Left ventricle myocardium inferior (tissue), 1 donor: ENCODE results near the gene PTN. TPM values are rescaled to one million over a fixed set of nuclear protein-coding genes. Genes with fewer than 3 reads are reported as not detected.

Source experiments
- DNase-seq: peaks from one replicate; pipeline ENCODE4 v3.0.0-alpha.2; 2020
- H3K27ac ChIP-seq: fragments of 200-600 bp; replicated peaks from 2 replicates; pipeline ENCODE4 v1.8.0; 2021
- H3K27me3 ChIP-seq: fragments of 200-600 bp; 2 replicates; pipeline ENCODE4 v1.8.0; 2021; ENCODE audit warnings: low read depth
- H3K36me3 ChIP-seq: fragments of 200-600 bp; 2 replicates; pipeline ENCODE4 v1.8.0; 2021
- H3K4me1 ChIP-seq: fragments of 200-600 bp; 2 replicates; pipeline ENCODE4 v1.8.0; 2021
- H3K4me3 ChIP-seq: fragments of 200-600 bp; 2 replicates; pipeline ENCODE4 v1.8.0; 2021; ENCODE audit warnings: mild to moderate bottlenecking, moderate library complexity
- H3K9me3 ChIP-seq: fragments of 200-600 bp; replicated peaks from 2 replicates; pipeline ENCODE4 v1.8.0; 2021
- CTCF ChIP-seq: fragments of 200-600 bp; IDR thresholded peaks from 2 replicates; pipeline ENCODE4 v1.8.0; 2021; ENCODE audit warnings: antibody characterized with exemption, mild to moderate bottlenecking, borderline replicate concordance
- intact Hi-C: fragments of 100-400 bp; cut with micrococcal nuclease; formaldehyde crosslinking; loops from one replicate; pipeline ENCODE4 v1.11.0; 2022
- total RNA-seq: library from RNA; stranded (reverse); fragmentation: NEBNext Ultra II Directional; extraction: Animal tissue kit (Norgen Biotek cat#: 25700); gene quantifications from one replicate; pipeline ENCODE4 v1.2.1, GENCODE V29; 2021
- donor health status: DM: no; HTN: yes; CAD: no; lungs with severe emphysema.

PTN gene
- total RNA-seq, 1 donor from 2014 or later = 11.2 TPM

- Histone ChIP-seq H3K27ac (no peak overlapping the region), H3K36me3 (no peaks in the 10 kb centered on the region), H3K4me3 (no peak overlapping the region), H3K27me3 (no peaks in the 10 kb centered on the region), H3K4me1 (no peaks in the 10 kb centered on the region), H3K9me3 (peaks cover 3% of the 10 kb centered on the region)
- no peak for DNase-seq
- no peak for TF ChIP-seq CTCF
- intact Hi-C loops = no loop called here
Observed at GRCh38 chr7:137328373-137329120, 15.0 kb downstream of the PTN start.

DNA sequence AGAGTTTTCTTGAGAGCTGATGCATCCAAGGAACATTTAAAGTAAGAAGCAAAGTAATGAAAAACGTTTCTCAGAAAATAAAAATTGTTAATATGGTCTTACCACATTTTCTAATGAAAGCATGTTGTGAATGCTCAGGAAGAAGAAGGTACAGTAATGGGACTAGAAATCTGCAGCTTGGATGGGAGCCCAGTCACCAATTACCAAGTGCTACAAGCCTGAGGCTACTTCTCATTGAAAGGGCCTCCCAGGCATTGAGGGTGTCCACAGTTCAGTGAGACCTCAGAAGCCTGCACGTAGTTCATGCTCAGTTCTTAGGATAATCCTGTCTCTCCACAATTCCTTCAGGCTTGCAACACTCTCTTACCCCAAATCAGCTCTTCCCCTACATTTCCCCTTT lies 17.6 kb downstream of the PTN start:
- Histone ChIP-seq H3K4me3 (no peak overlapping the region), H3K27me3 (no peaks in the 10 kb centered on the region), H3K4me1 (no peaks in the 10 kb centered on the region), H3K9me3 (peaks cover 8% of the 10 kb centered on the region), H3K27ac (no peak overlapping the region), H3K36me3 (no peaks in the 10 kb centered on the region)
- intact Hi-C loops = no loop called here
- no peak for DNase-seq
- no peak for TF ChIP-seq CTCF

DNA sequence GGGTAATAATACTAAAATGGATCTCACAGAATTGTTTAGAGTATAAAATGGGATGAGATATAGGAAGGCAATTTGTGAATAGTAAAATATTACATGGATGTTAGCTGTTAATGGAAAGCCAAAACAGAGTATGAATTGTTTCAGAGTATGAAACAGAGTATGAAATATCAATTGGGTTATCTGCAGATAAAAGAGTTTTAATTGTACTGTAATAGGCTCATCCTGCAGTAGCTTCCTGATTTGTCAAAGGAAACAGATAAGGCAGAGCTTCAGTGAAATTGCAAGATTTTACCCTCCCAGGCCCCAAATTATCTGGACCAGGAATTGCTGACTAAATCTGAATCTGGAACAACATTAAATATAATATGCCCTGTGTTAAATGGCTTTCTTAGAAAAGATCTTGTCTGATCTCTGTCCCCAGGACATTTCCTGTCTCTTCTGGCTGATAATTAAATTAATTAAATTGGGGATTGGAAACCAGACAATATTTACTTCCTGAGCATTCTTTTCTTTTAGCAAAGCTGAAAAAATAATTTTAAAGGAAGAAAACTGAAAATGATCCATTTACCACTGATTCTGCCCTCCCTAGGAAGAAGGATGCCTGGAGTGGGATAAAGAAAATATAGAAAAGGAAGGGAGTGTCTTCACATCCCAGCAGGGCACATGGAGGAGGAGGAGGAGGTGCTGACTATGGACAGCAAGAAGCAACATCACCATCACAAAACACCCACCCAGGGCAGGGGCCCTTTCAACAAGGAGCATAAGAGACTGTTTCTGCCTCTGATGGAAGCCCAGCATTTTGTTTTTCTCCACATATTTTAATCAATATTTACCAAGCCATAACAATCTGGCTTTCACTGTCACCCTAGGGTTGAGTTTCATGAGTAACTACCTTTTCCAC lies 18.5 kb downstream of the PTN start:
- Histone ChIP-seq H3K36me3 (no peaks in the 10 kb centered on the region), H3K9me3 (peaks cover 8% of the 10 kb centered on the region), H3K27me3 (no peaks in the 10 kb centered on the region), H3K27ac (no peak overlapping the region), H3K4me3 (no peak overlapping the region), H3K4me1 (no peaks in the 10 kb centered on the region)
- intact Hi-C loops = no loop called here
- TF ChIP-seq CTCF = no peak
- DNase-seq = no peak

- no peak for DNase-seq
- intact Hi-C loops = no loop called here
- no peaks in the 10 kb centered on the region for H3K27me3 ChIP-seq
- no peaks in the 10 kb centered on the region for H3K4me1 ChIP-seq
- no peaks in the 10 kb centered on the region for H3K36me3 ChIP-seq
- no peaks in the 10 kb centered on the region for H3K9me3 ChIP-seq
- TF ChIP-seq CTCF = no peak
- no peak overlapping the region for H3K4me3 ChIP-seq
- H3K27ac ChIP-seq = no peak overlapping the region
Observed at GRCh38 chr7:137316648-137317353, 26.7 kb downstream of the PTN start.

DNA sequence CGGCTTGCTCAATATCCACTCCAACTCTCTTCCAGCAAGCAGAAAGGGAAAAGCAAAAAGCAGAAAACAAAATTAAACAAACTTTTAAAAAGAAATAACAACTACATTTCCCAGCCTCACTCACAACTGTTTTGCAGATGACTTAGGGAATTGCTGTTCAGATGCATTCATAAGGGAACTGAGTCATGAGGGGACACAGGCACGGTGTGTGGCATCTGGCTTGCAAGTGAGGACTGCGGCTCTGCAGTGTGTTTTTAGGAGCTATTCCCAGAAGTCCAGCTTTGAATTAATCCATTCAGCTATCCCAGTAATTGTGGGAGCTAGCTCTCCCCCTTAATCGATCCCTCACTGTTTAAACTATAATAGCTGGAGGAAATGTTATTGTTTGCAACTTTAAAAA lies 30.3 kb downstream of the PTN start:
- TF ChIP-seq CTCF = no peak
- Histone ChIP-seq H3K27me3 (no peaks in the 10 kb centered on the region), H3K36me3 (no peaks in the 10 kb centered on the region), H3K4me3 (no peak overlapping the region), H3K4me1 (no peaks in the 10 kb centered on the region), H3K9me3 (no peaks in the 10 kb centered on the region), H3K27ac (no peak overlapping the region)
- no peak for DNase-seq
- intact Hi-C loops = no loop called here
